GM18498 (cell line): Measurements from ENCODE around the gene MATN3.

Source experiments
- ATAC-seq: cut with Tn5 transposase; IDR thresholded peaks from one replicate; pipeline ENCODE4 v1.9.1; 2021; ENCODE audit warnings: mild to moderate bottlenecking, moderate library complexity; ENCODE audit not compliant: unreplicated experiment

MATN3 gene

GRCh38 chr2:20005891-20006470, 6.5 kb downstream of the MATN3 start:
- no peak for ATAC-seq

GRCh38 chr2:20005067-20005627, 7.3 kb downstream of the MATN3 start:
- no peak for ATAC-seq

- no peak for ATAC-seq
Measured at GRCh38 chr2:20001361-20001863, 11.1 kb downstream of the MATN3 start.

GRCh38 chr2:19993731-19994130, 18.7 kb downstream of the MATN3 start:
- ATAC-seq, result no peak

GRCh38 chr2:19991895-19992294, 20.6 kb downstream of the MATN3 start:
- no peak for ATAC-seq

GRCh38 chr2:19990416-19990728, 22.1 kb downstream of the MATN3 start:
- no peak for ATAC-seq

GRCh38 chr2:19989667-19990415, 22.6 kb downstream of the MATN3 start, which contains the start of gene WDR35:
WDR35 (minus strand) TSS chr2:19990105; CDS start chr2:19990015, 90 bp downstream.
- ATAC-seq, result peak; percentile 95

- no peak for ATAC-seq
Measured at GRCh38 chr2:19989342-19989666, 23.2 kb downstream of the MATN3 start.

GRCh38 chr2:19988600-19988999, 23.9 kb downstream of the MATN3 start:
- no peak for ATAC-seq

- peak; percentile 83 for ATAC-seq
Measured at GRCh38 chr2:19987936-19988335, 24.5 kb downstream of the MATN3 start.

- no peak for ATAC-seq
Measured at GRCh38 chr2:19982268-19982667, 30.2 kb downstream of the MATN3 start.

- ATAC-seq, result no peak
Measured at GRCh38 chr2:19979932-19980331, 32.5 kb downstream of the MATN3 start.

- no peak for ATAC-seq
Measured at GRCh38 chr2:19973466-19973865, 39.0 kb downstream of the MATN3 start.

GRCh38 chr2:19971691-19972090, 40.8 kb downstream of the MATN3 start:
- no peak for ATAC-seq

GRCh38 chr2:19963386-19963785, 49.1 kb downstream of the MATN3 start:
- no peak for ATAC-seq

GRCh38 chr2:19955544-19956422, 56.7 kb downstream of the MATN3 start:
- ATAC-seq, result peak; percentile 93

- no peak for ATAC-seq
Measured at GRCh38 chr2:19949071-19949470, 63.4 kb downstream of the MATN3 start.

GRCh38 chr2:19947184-19947940, 65.1 kb downstream of the MATN3 start:
- ATAC-seq, result no peak

GRCh38 chr2:19944205-19944845, 68.1 kb downstream of the MATN3 start:
- no peak for ATAC-seq

- no peak for ATAC-seq
Measured at GRCh38 chr2:19943189-19943588, 69.3 kb downstream of the MATN3 start.
